CD14-positive monocyte (primary cell): ENCODE measurements around the gene VILL. TPM values are rescaled to one million over a fixed set of nuclear protein-coding genes. Genes with fewer than 3 reads are reported as not detected.

Experiments used
- DNase-seq, 3 donors: peaks; one replicate each; pipeline ENCODE4 v3.0.0-alpha.2; 2011 to 2022
- H2AFZ ChIP-seq: 2 replicates; pipeline ENCODE4 v1.6.0; 2012; ENCODE audit warnings: mild to moderate bottlenecking, low read depth, low read length, inconsistent platforms; ENCODE audit not compliant: insufficient read depth, poor library complexity, severe bottlenecking
- H3K27ac ChIP-seq, 2 donors: 1 replicate in 1 of 2; 2 replicates in 1 of 2; pipeline ENCODE4 v1.5.1; 2012 to 2013; ENCODE audit warnings: low read length in 2 of 2, control low read depth in 1 of 2, inconsistent platforms in 1 of 2, low read depth in 1 of 2, mild to moderate bottlenecking in 1 of 2
- H3K27me3 ChIP-seq, 2 donors: one replicate each; pipeline versions ENCODE4 v1.6.0 to v1.6.1; 2011 to 2013; ENCODE audit warnings: low read length in 2 of 2; ENCODE audit not compliant: control insufficient read depth in 2 of 2, insufficient read depth in 2 of 2
- H3K36me3 ChIP-seq, 2 donors: replicated peaks in 1 of 2; 1 replicate in 1 of 2; 2 replicates in 1 of 2; pipeline versions ENCODE4 v1.5.1 to v1.6.1; 2012 to 2013; ENCODE audit warnings: low read length in 2 of 2, control low read depth in 1 of 2, inconsistent platforms in 1 of 2, mild to moderate bottlenecking in 1 of 2; ENCODE audit not compliant: insufficient read depth in 2 of 2, control insufficient read depth in 1 of 2
- H3K4me1 ChIP-seq, 2 donors: 1 replicate in 1 of 2; 2 replicates in 1 of 2; pipeline versions ENCODE4 v1.5.1 to v1.6.1; 2012 to 2013; ENCODE audit warnings: low read length in 2 of 2, control low read depth in 1 of 2, inconsistent platforms in 1 of 2, mild to moderate bottlenecking in 1 of 2, moderate library complexity in 1 of 2; ENCODE audit not compliant: insufficient read depth in 2 of 2, control insufficient read depth in 1 of 2
- H3K4me2 ChIP-seq: replicated peaks from 2 replicates; pipeline ENCODE3; 2012; ENCODE audit warnings: low read length, moderate library complexity, mild to moderate bottlenecking; ENCODE audit not compliant: poor library complexity, severe bottlenecking; ENCODE audit errors: extremely low read depth
- H3K4me3 ChIP-seq, 3 experiments: fragments of 200-600 bp in 1 of 3; sonication (generic) in 1 of 3; replicated peaks in 1 of 3; 1 replicate in 2 of 3; 2 replicates in 1 of 3; pipeline ENCODE4 v1.5.1; 2011 to 2013; ENCODE audit warnings: low read length in 3 of 3, mild to moderate bottlenecking in 3 of 3, control low read depth in 2 of 3, low read depth in 2 of 3, inconsistent platforms in 1 of 3, moderate library complexity in 1 of 3
- H3K79me2 ChIP-seq: 2 replicates; pipeline ENCODE4 v1.6.0; 2012; ENCODE audit warnings: mild to moderate bottlenecking, control low read depth, inconsistent platforms, low read length, moderate library complexity; ENCODE audit not compliant: insufficient read depth
- H3K9ac ChIP-seq: 2 replicates; pipeline ENCODE4 v1.6.0; 2017; ENCODE audit warnings: low read length, mild to moderate bottlenecking; ENCODE audit not compliant: insufficient read depth, poor library complexity, severe bottlenecking
- H3K9me3 ChIP-seq, 2 donors: replicated peaks in 1 of 2; 1 replicate in 1 of 2; 2 replicates in 1 of 2; pipeline versions ENCODE4 v1.5.1 to v1.6.1; 2012 to 2013; ENCODE audit warnings: low read length in 2 of 2, control low read depth in 1 of 2; ENCODE audit not compliant: control insufficient read depth in 1 of 2, insufficient read depth in 1 of 2
- H4K20me1 ChIP-seq: 2 replicates; pipeline ENCODE4 v1.6.0; 2012; ENCODE audit warnings: mild to moderate bottlenecking, low read length, control low read depth, moderate library complexity; ENCODE audit not compliant: insufficient read depth
- H3K27ac Mint-ChIP-seq, 7 donors: one replicate each; pipeline ENCODE4 v1.8.0; 2020; ENCODE audit warnings: mild to moderate bottlenecking in 7 of 7, mixed read lengths in 7 of 7, moderate library complexity in 6 of 7, inconsistent platforms in 2 of 7
- H3K27me3 Mint-ChIP-seq, 3 donors: one replicate each; pipeline ENCODE4 v1.8.0; 2021 to 2022; ENCODE audit warnings: low read depth in 3 of 3, mild to moderate bottlenecking in 3 of 3, mixed read lengths in 3 of 3, moderate library complexity in 3 of 3, inconsistent platforms in 1 of 3
- H3K36me3 Mint-ChIP-seq, 2 donors: one replicate each; pipeline ENCODE4 v1.8.0; 2020; ENCODE audit warnings: mixed read lengths in 2 of 2, inconsistent platforms in 1 of 2, mild to moderate bottlenecking in 1 of 2
- H3K4me1 Mint-ChIP-seq: one replicate; pipeline ENCODE4 v1.8.0; 2020; ENCODE audit warnings: mild to moderate bottlenecking, mixed read lengths
- H3K4me3 Mint-ChIP-seq, 2 donors: one replicate each; pipeline ENCODE4 v1.8.0; 2020; ENCODE audit warnings: mild to moderate bottlenecking in 2 of 2, mixed read lengths in 2 of 2, moderate library complexity in 1 of 2
- H3K9me3 Mint-ChIP-seq, 7 donors: one replicate each; pipeline ENCODE4 v1.8.0; 2020 to 2022; ENCODE audit warnings: mixed read lengths in 7 of 7, mild to moderate bottlenecking in 6 of 7, moderate library complexity in 6 of 7, inconsistent platforms in 2 of 7
- WGBS: methylation state at CpG from one replicate; pipeline ENCODE4 v1.1.5; 2013; ENCODE audit warnings: missing lambda C conversion rate; ENCODE audit not compliant: insufficient coverage; 5-methylcytosine and 5-hydroxymethylcytosine counted together
- intact Hi-C, 2 donors: fragments of 100-400 bp; cut with micrococcal nuclease; formaldehyde crosslinking; loops; one replicate each; pipeline versions ENCODE4 v1.15.0 to v1.15.1; 2023
- polyA plus RNA-seq, 3 donors: library from polyadenylated mRNA; depleted of rRNA in 1 of 3; unstranded in 2 of 3; stranded (reverse) in 1 of 3; fragments of 300-500 nt in 2 of 3; fragments of >200 nt in 1 of 3; fragmentation: Illumina TruSeq in 2 of 3; gene quantifications; 1 replicate in 2 of 3; 2 replicates in 1 of 3; pipeline ENCODE4 v1.2.3, GENCODE V29; 2012 to 2021
- TF ChIP-seq, protein P1 (sequence below): fragments of 200-600 bp; IDR thresholded peaks from one replicate; pipeline ENCODE4 v1.8.0; 2022; ENCODE audit warnings: antibody characterized with exemption, mild to moderate bottlenecking

Gene VILL
- polyA plus RNA-seq, 3 donors = 4.4 to 29.1 (median 7.4) TPM

DNA sequence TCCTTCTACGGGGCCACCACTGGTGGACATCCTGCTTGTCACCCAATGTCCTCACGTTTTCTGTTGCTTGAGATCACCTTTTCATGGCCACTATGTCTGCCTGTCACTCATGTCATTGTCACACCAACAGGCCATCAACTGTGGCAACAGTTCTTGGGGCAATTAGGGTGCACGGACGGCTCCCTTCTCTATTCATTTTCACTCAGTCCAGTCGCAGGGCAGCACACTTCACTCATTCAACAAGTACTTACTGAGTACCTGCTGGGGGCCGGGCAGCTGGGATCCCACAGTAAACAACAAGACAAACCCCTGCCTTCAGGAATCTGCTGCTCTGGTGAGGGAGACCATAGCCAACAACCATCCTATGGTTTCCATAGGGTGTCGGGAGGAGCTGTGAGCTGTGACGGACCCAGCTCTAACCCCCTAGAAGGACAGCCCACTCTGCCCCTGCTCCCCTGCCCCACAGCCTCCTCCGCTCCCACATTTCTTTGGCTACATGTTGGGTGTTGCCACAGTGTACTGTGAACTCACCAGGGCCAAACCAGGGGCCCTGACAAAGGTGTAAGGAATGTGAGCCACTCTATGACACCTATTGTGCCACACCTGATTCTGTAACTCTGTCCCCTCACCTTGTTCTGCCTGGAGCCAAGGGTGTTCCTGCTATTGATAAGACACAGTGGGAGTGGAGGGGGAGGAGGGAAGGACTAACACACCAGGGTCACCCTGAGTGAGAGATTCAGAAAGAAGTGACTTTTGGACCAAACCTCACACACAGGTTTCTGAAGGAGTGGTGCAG lies 1.9 kb downstream of the VILL start:
- Histone ChIP-seq H3K4me1 (peaks cover 54 to 66% of the 10 kb centered on the region in 2 donors), H3K36me3 (peaks cover 5 to 12% of the 10 kb centered on the region in 2 donors), H3K27me3 (no peaks in the 10 kb centered on the region), H3K9ac (no peak overlapping the region), H3K9me3 (no peaks in the 10 kb centered on the region), H3K27ac (no peak overlapping the region), H4K20me1 (no peaks in the 10 kb centered on the region), H3K4me2 (no peak overlapping the region), H3K4me3 (no peak overlapping the region), H3K79me2 (peaks cover 31% of the 10 kb centered on the region), H2AFZ (no peak overlapping the region)
- TF ChIP-seq, protein P1, sequence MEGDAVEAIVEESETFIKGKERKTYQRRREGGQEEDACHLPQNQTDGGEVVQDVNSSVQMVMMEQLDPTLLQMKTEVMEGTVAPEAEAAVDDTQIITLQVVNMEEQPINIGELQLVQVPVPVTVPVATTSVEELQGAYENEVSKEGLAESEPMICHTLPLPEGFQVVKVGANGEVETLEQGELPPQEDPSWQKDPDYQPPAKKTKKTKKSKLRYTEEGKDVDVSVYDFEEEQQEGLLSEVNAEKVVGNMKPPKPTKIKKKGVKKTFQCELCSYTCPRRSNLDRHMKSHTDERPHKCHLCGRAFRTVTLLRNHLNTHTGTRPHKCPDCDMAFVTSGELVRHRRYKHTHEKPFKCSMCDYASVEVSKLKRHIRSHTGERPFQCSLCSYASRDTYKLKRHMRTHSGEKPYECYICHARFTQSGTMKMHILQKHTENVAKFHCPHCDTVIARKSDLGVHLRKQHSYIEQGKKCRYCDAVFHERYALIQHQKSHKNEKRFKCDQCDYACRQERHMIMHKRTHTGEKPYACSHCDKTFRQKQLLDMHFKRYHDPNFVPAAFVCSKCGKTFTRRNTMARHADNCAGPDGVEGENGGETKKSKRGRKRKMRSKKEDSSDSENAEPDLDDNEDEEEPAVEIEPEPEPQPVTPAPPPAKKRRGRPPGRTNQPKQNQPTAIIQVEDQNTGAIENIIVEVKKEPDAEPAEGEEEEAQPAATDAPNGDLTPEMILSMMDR = no peak
- Mint-ChIP-seq H3K36me3 (peaks cover 14 to 19% of the 10 kb centered on the region in 2 donors), H3K4me3 (no peak overlapping the region), H3K27me3 (peaks cover 2 to 6% (median 2%) of the 10 kb centered on the region in 3 donors), H3K9me3 (no peaks in the 10 kb centered on the region), H3K27ac (peak overlapping the region in 6 of 7 donors; percentile 58 to 95 (median 74)), H3K4me1 (peaks cover 64% of the 10 kb centered on the region)
- WGBS = 96% methylated on average over 8 of the region's 9 CpGs
- DNase-seq = no peak
- intact Hi-C loops = no loop called here

- peaks cover 5 to 12% of the 10 kb centered on the region in 2 donors for H3K36me3 ChIP-seq
- peaks cover 54 to 66% of the 10 kb centered on the region in 2 donors for H3K4me1 ChIP-seq
- H3K36me3 Mint-ChIP-seq = peaks cover 14 to 21% of the 10 kb centered on the region in 2 donors
- peak overlapping the region in 1 of 2 donors; percentile 92 for H3K4me3 Mint-ChIP-seq
- WGBS = 94% methylated on average over 6 of the region's 8 CpGs
- peaks cover 2 to 6% (median 2%) of the 10 kb centered on the region in 3 donors for H3K27me3 Mint-ChIP-seq
- intact Hi-C loops = no loop called here
- H3K27ac Mint-ChIP-seq = peak overlapping the region; percentile 52 to 99 (median 97)
- H4K20me1 ChIP-seq = no peaks in the 10 kb centered on the region
- TF ChIP-seq, protein P1 = no peak
- no peak overlapping the region for H2AFZ ChIP-seq
- no peaks in the 10 kb centered on the region for H3K27me3 ChIP-seq
- no peak overlapping the region for H3K4me2 ChIP-seq
- H3K27ac ChIP-seq = peak overlapping the region in 1 of 2 donors; percentile 94
- peak overlapping the region; percentile 85 for H3K9ac ChIP-seq
- H3K9me3 Mint-ChIP-seq = no peaks in the 10 kb centered on the region
- H3K79me2 ChIP-seq = peaks cover 37% of the 10 kb centered on the region
- no peak overlapping the region for H3K4me3 ChIP-seq
- peaks cover 63% of the 10 kb centered on the region for H3K4me1 Mint-ChIP-seq
- no peaks in the 10 kb centered on the region for H3K9me3 ChIP-seq
- no peak for DNase-seq
Observed at GRCh38 chr3:37993067-37993455, 2.5 kb downstream of the VILL start.
